ENCODE results near the gene PRIMA1.

PRIMA1 gene

DNA sequence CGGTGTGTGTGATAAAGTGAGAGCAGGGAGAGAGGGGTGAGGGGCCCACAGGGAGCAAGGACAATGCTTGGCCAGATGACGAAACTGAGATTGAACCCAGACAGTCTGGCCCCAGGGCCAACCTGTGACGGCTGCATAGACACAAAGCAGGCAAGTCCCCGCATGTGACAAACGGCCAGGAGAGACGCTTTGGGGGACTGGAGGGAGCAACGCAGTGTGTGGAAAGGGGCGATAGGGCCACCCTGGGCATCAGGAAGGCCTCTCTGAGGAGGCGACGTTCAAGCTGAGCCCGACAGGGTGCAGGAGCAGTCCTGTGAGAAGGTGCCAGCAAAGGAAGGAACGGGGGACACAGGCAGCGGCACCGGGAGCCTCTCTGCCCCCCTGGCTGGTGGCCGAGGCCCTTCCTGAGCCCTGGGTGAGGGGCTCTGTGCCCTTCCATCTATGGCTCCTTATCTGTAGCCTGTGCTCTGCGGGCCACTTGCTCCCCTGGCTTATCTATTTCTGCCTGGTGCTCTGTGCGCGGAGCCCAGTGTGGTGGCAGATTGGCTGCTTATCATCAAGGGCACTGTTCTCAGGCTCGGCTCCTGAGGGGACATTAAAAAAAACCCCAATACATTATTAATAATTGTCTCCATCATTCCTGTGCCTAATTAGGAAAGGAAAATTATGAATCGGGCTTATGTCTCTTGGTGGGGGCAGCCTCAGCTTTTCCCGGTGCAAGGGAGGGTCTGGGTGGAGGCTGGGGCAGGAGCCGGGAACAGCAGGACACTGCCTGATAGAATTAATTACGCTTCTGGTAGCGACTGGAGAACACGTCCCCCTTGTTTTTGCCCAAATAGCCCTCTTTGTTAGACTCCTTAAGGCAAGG, 39.8 kb downstream of the PRIMA1 start:
- Histone ChIP-seq H2AFZ (ENCODE audit: low read length) (no peak overlapping the region), H3F3A (ENCODE audit: insufficient read depth, low read length) (no peaks in the 10 kb centered on the region), H4K20me1 (ENCODE audit: insufficient read depth, low read length) (no peaks in the 10 kb centered on the region), H3K9me3 (ENCODE audit: low read length) (no peaks in the 10 kb centered on the region), H3K4me3 (ENCODE audit: low read depth, low read length, poor library complexity, severe bottlenecking) (no peak overlapping the region), H3K27me3 (ENCODE audit: insufficient read depth, low read length) (no peaks in the 10 kb centered on the region), H3K79me2 (ENCODE audit: insufficient read depth, low read length) (no peaks in the 10 kb centered on the region), H3K4me2 (ENCODE audit: low read length) (no peak overlapping the region), H3K4me1 (ENCODE audit: insufficient read depth, low read length, severe bottlenecking) (no peaks in the 10 kb centered on the region), H3K9me2 (ENCODE audit: low read depth, low read length) (no peaks in the 10 kb centered on the region), H3K27ac (ENCODE audit: low read depth, low read length, poor library complexity, severe bottlenecking) (no peak overlapping the region), H3K9ac (ENCODE audit: low read length) (no peak overlapping the region), H3K36me3 (ENCODE audit: insufficient read depth, low read length) (no peaks in the 10 kb centered on the region)
- TF ChIP-seq, protein P1, sequence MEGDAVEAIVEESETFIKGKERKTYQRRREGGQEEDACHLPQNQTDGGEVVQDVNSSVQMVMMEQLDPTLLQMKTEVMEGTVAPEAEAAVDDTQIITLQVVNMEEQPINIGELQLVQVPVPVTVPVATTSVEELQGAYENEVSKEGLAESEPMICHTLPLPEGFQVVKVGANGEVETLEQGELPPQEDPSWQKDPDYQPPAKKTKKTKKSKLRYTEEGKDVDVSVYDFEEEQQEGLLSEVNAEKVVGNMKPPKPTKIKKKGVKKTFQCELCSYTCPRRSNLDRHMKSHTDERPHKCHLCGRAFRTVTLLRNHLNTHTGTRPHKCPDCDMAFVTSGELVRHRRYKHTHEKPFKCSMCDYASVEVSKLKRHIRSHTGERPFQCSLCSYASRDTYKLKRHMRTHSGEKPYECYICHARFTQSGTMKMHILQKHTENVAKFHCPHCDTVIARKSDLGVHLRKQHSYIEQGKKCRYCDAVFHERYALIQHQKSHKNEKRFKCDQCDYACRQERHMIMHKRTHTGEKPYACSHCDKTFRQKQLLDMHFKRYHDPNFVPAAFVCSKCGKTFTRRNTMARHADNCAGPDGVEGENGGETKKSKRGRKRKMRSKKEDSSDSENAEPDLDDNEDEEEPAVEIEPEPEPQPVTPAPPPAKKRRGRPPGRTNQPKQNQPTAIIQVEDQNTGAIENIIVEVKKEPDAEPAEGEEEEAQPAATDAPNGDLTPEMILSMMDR (IDR thresholded peaks at IDR 0.05; ENCODE audit: low read length), result no peak
- TF ChIP-seq EZH2 (IDR thresholded peaks at IDR 0.05; ENCODE audit: borderline replicate concordance, low read length), result no peak

DNA sequence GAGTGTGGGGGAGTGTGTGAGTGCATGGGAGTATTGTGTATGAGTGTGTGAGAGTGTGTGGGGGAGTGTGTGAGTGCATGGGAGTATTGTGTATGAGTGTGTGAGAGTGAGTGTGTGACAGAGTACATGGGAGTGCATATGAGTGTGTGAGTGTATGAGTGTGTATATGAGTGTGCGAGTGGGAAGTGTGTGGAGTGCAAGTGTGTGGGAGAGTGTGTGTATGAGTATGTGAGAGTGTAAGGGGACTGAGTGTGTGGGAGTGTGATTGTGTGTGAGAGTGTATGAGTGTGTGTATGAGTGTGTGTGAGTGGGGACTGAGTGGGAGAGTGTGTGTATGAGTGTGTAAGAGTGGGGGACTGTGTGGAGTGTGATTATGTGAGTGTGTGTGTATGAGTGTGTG, 40.7 kb downstream of the PRIMA1 start:
- Histone ChIP-seq H3K27me3 (ENCODE audit: insufficient read depth, low read length) (no peaks in the 10 kb centered on the region), H3K4me1 (ENCODE audit: insufficient read depth, low read length, severe bottlenecking) (no peaks in the 10 kb centered on the region), H3K9ac (ENCODE audit: low read length) (no peak overlapping the region), H3K9me3 (ENCODE audit: low read length) (no peaks in the 10 kb centered on the region), H3K9me2 (ENCODE audit: low read depth, low read length) (no peaks in the 10 kb centered on the region), H3K79me2 (ENCODE audit: insufficient read depth, low read length) (no peaks in the 10 kb centered on the region), H2AFZ (ENCODE audit: low read length) (no peak overlapping the region), H3K36me3 (ENCODE audit: insufficient read depth, low read length) (no peaks in the 10 kb centered on the region), H3K27ac (ENCODE audit: low read depth, low read length, poor library complexity, severe bottlenecking) (no peak overlapping the region), H4K20me1 (ENCODE audit: insufficient read depth, low read length) (no peaks in the 10 kb centered on the region), H3F3A (ENCODE audit: insufficient read depth, low read length) (no peaks in the 10 kb centered on the region), H3K4me3 (ENCODE audit: low read depth, low read length, poor library complexity, severe bottlenecking) (no peak overlapping the region), H3K4me2 (ENCODE audit: low read length) (no peak overlapping the region)
- TF ChIP-seq, protein P1 (IDR thresholded peaks at IDR 0.05; ENCODE audit: low read length), result no peak
- TF ChIP-seq EZH2 (IDR thresholded peaks at IDR 0.05; ENCODE audit: borderline replicate concordance, low read length), result no peak

DNA sequence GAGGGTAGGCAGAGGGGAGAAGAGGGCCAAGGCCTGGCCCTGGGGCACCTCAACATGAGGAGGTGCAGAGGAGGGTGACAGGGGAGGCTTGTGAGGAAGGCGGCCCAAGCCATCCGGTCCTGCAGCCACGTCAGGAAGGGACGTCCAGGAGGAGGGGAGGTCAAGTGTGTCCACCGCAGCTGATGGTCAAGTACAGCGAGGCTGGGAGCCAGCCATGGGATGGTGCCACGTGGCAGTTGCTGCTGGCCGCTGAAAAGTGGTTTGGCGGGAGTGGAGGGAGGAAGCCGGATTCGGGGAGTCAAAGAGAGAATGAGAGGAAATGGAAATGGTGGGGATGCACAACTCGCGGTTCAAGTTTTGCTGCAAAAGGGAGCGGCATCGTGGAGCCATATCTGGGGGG, 41.2 kb downstream of the PRIMA1 start:
- TF ChIP-seq, protein P1 (IDR thresholded peaks at IDR 0.05; ENCODE audit: low read length), result no peak
- no peak for TF ChIP-seq EZH2 (IDR thresholded peaks at IDR 0.05; ENCODE audit: borderline replicate concordance, low read length)

More for the DNA sequence above, 41.2 kb downstream of the PRIMA1 start:
- no peaks in the 10 kb centered on the region for H3K27me3 ChIP-seq (ENCODE audit: insufficient read depth, low read length)
- H3K4me1 ChIP-seq (ENCODE audit: insufficient read depth, low read length, severe bottlenecking), result no peaks in the 10 kb centered on the region
- no peak overlapping the region for H2AFZ ChIP-seq (ENCODE audit: low read length)
- H4K20me1 ChIP-seq (ENCODE audit: insufficient read depth, low read length), result no peaks in the 10 kb centered on the region
- no peaks in the 10 kb centered on the region for H3K79me2 ChIP-seq (ENCODE audit: insufficient read depth, low read length)
- H3F3A ChIP-seq (ENCODE audit: insufficient read depth, low read length), result no peaks in the 10 kb centered on the region
- H3K9me2 ChIP-seq (ENCODE audit: low read depth, low read length), result no peaks in the 10 kb centered on the region
- H3K27ac ChIP-seq (ENCODE audit: low read depth, low read length, poor library complexity, severe bottlenecking), result no peak overlapping the region
- no peak overlapping the region for H3K9ac ChIP-seq (ENCODE audit: low read length)
- no peak overlapping the region for H3K4me2 ChIP-seq (ENCODE audit: low read length)
- no peaks in the 10 kb centered on the region for H3K36me3 ChIP-seq (ENCODE audit: insufficient read depth, low read length)
- H3K4me3 ChIP-seq (ENCODE audit: low read depth, low read length, poor library complexity, severe bottlenecking), result no peak overlapping the region
- H3K9me3 ChIP-seq (ENCODE audit: low read length), result no peaks in the 10 kb centered on the region
